ENCODE results near the gene CEP83. TPM values are rescaled to one million over a fixed set of nuclear protein-coding genes. Genes with fewer than 3 reads are reported as not detected.

The CEP83 gene
- total RNA-seq, 1 donor from 2014 or later: 28.7 TPM

DNA sequence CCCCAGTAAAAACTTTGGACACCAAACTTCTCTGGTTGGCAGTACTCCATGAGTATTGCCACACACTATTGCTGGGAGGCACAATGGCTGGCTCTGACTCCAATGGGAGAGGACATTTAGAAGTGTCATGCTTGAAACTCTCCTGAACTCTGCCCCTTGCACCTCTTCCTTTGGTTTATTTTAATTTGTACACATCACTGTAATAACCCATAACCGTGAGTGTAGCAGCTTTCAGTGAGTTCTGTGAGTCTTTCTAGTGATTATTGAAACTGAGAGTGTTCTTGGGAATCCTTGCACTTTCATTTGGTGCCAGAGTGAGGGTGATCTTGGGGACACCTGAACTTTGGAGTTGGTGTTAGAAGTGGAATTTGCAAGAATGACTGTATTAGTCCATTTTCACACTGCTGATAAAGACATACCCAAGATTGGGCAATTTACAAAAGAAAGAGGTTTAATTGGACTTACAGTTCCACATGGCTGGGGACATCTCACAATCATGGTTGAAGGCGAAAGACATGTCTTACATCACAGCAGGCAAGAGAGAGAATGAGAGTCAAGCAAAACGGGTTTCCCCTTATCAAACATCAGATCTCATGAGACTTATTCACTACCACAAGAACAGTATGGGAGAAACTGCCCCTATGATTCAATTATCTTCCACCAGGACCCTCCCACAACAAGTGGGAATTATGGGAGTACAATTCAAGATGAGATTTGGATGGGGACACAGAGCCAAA lies 41.3 kb upstream of the CEP83 start:
- Mint-ChIP-seq H3K9me3 (peaks cover 6% of the 10 kb centered on the region), H3K27ac (ENCODE audit: unreplicated experiment) (no peak overlapping the region), H3K4me3 (no peak overlapping the region), H3K4me1 (no peaks in the 10 kb centered on the region), H3K36me3 (ENCODE audit: low read depth) (peaks cover 3% of the 10 kb centered on the region), H3K27me3 (ENCODE audit: low read depth) (no peaks in the 10 kb centered on the region)
- DNase-seq (ENCODE audit: low read depth, low spot score): no peak
- TF ChIP-seq, protein P1, sequence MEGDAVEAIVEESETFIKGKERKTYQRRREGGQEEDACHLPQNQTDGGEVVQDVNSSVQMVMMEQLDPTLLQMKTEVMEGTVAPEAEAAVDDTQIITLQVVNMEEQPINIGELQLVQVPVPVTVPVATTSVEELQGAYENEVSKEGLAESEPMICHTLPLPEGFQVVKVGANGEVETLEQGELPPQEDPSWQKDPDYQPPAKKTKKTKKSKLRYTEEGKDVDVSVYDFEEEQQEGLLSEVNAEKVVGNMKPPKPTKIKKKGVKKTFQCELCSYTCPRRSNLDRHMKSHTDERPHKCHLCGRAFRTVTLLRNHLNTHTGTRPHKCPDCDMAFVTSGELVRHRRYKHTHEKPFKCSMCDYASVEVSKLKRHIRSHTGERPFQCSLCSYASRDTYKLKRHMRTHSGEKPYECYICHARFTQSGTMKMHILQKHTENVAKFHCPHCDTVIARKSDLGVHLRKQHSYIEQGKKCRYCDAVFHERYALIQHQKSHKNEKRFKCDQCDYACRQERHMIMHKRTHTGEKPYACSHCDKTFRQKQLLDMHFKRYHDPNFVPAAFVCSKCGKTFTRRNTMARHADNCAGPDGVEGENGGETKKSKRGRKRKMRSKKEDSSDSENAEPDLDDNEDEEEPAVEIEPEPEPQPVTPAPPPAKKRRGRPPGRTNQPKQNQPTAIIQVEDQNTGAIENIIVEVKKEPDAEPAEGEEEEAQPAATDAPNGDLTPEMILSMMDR (conservative IDR thresholded peaks at IDR 0.05): no peak

DNA sequence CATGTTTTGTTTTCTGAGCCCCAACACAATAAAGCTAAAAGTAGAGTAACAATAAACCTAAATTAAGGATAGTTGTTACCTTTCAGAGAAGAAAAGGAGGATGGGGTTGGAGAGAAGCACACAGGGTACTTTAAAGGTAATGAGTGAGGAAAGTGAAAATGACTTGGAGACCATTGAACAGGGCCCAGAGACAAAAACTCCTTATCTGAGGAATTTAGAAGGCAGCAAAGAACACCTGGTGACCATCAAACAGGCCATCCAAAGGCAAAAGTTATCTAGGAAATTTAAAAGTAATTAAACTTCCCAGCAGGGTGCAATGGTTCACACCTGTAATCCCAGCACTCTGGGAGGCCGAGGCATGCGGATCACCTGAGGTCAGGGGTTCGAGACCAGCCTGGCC lies 39.0 kb upstream of the CEP83 start:
- H3K4me1 Mint-ChIP-seq: no peaks in the 10 kb centered on the region
- no peak overlapping the region for H3K4me3 Mint-ChIP-seq
- H3K36me3 Mint-ChIP-seq (ENCODE audit: low read depth): peaks cover 3% of the 10 kb centered on the region
- no peaks in the 10 kb centered on the region for H3K27me3 Mint-ChIP-seq (ENCODE audit: low read depth)
- no peak for DNase-seq (ENCODE audit: low read depth, low spot score)
- H3K27ac Mint-ChIP-seq (ENCODE audit: unreplicated experiment): no peak overlapping the region
- peaks cover 10% of the 10 kb centered on the region for H3K9me3 Mint-ChIP-seq
- TF ChIP-seq, protein P1 (conservative IDR thresholded peaks at IDR 0.05): no peak

DNA sequence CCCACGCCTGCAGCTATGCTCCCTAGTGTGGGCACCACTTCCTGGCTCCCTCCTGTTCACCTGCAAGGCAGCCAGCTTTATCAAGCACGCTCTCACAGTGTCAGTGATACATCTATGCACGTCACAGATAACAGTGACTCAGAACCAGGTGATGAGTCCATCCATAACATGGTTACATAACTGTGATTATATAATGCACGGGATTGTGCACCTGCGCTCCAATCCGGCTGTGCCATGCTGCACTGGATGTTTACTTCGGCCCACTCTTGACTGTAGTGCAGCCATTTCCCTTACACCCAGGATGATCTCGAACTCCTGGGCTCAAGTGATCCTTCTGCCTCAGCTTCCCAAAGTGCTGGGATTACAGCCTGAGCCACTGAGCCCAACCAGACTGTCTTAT lies 38.4 kb upstream of the CEP83 start:
- TF ChIP-seq, protein P1 (conservative IDR thresholded peaks at IDR 0.05): no peak
- DNase-seq (ENCODE audit: low read depth, low spot score): no peak
- Mint-ChIP-seq H3K27me3 (ENCODE audit: low read depth) (no peaks in the 10 kb centered on the region), H3K36me3 (ENCODE audit: low read depth) (peaks cover 3% of the 10 kb centered on the region), H3K4me3 (no peak overlapping the region), H3K9me3 (peaks cover 10% of the 10 kb centered on the region), H3K4me1 (no peaks in the 10 kb centered on the region), H3K27ac (ENCODE audit: unreplicated experiment) (no peak overlapping the region)

DNA sequence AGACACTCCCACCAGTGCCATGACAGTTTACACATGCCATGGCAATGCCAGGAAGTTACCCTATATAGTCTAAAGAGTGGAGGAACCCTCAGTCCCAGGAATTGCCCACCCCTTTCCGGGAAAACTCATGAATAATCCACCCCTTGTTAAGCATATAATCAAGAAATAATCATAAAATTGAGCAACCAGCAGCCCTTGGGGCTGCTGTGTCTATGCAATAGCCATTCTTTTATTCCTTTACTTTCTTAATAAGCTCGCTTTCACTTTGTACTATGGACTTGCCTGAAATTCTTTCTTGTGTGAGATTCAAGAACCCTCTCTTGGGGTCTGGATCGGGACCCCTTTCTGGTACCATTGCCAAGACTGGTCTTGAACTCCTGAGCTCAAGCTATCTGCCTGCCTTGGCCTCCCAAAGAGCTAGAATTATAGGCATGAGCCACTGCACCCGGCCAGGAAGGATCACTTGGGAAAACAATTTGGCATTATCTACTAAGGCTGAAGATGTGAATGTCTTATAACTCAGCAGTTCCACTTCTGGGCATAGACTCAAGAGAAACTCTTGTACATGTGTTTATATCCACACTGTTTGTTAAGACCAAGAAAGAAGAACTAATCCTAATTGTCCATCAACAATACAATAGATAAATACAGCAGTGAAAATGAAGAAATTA lies 35.9 kb upstream of the CEP83 start:
- TF ChIP-seq, protein P1 (conservative IDR thresholded peaks at IDR 0.05): no peak
- Mint-ChIP-seq H3K27ac (ENCODE audit: unreplicated experiment) (no peak overlapping the region), H3K9me3 (peaks cover 10% of the 10 kb centered on the region), H3K36me3 (ENCODE audit: low read depth) (no peaks in the 10 kb centered on the region), H3K27me3 (ENCODE audit: low read depth) (no peaks in the 10 kb centered on the region), H3K4me3 (no peak overlapping the region), H3K4me1 (no peaks in the 10 kb centered on the region)
- DNase-seq (ENCODE audit: low read depth, low spot score): no peak

DNA sequence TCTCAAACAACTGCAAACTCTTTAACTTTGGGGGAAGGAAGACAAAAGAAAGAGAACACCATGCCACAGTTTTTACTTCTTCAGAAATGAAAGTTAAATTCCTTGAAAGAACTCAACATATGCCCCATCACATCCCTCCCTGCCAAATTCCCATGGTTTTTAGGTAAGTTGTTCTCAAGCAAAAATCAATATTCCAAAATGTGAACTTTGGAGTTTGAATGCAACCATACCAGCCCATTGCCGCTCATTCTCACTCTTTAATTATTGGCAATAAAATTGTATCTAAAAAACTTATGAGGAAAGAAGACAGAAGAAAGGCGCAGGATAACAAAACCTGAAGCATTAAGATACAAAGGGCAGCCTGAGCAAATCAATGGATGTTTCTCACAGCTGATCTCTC lies 31.8 kb upstream of the CEP83 start:
- Mint-ChIP-seq H3K36me3 (ENCODE audit: low read depth) (no peaks in the 10 kb centered on the region), H3K27me3 (ENCODE audit: low read depth) (no peaks in the 10 kb centered on the region), H3K9me3 (peaks cover 3% of the 10 kb centered on the region), H3K4me1 (peaks cover 13% of the 10 kb centered on the region), H3K4me3 (no peak overlapping the region), H3K27ac (ENCODE audit: unreplicated experiment) (no peak overlapping the region)
- DNase-seq (ENCODE audit: low read depth, low spot score): no peak
- TF ChIP-seq, protein P1 (conservative IDR thresholded peaks at IDR 0.05): no peak

Data from neural crest cell (in vitro differentiated cells).